Colon (tissue), 2 donors: ENCODE data around the gene ACTN3.

Experiments used
- FAIRE-seq: peaks from 2 replicates; lab custom pipeline; 2012; peaks lifted over from hg19 to GRCh38; lab: Jason Lieb, UNC
- donor health status: control.
- donor health status: control.

ACTN3 gene

DNA sequence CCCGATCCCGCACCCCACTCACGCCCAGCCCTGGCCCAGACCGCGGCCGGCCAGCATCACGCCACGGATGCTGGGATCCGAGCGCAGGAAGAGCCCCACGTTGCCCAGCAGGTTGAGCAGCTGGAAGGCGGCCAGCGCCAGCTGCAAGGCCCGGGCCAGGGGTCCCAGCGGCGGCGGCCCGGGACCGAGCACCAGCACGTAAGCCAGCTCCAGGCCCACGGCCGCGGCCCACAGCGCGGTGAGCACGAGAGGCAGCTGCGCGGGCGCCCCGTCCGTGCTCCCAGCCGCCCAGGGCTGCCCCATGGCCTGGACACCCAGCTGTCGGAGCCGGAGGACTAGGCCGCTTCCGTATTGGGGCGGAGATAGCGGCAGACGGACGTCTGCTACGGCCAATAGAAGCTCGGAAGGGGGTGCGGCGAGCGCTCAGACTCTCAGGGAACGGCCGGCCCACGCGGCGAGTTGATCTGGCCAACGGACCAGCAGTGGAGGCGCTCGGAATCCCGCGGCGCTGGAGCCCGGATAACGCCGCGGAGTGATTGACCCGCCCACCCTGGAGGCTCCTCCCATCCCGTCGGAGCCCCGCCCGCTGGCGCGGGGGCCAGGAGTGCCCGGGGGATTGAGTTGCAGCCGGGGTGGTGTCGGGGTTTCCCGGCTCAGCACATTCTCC lies 869 bp upstream of the ACTN3 start, which contains the start of gene ZDHHC24:
TSS of gene ZDHHC24 (minus strand) at position 348 of the 667 bp plus-strand sequence. CDS start at position 303, 45 bp downstream.
- FAIRE-seq, result no peak

DNA sequence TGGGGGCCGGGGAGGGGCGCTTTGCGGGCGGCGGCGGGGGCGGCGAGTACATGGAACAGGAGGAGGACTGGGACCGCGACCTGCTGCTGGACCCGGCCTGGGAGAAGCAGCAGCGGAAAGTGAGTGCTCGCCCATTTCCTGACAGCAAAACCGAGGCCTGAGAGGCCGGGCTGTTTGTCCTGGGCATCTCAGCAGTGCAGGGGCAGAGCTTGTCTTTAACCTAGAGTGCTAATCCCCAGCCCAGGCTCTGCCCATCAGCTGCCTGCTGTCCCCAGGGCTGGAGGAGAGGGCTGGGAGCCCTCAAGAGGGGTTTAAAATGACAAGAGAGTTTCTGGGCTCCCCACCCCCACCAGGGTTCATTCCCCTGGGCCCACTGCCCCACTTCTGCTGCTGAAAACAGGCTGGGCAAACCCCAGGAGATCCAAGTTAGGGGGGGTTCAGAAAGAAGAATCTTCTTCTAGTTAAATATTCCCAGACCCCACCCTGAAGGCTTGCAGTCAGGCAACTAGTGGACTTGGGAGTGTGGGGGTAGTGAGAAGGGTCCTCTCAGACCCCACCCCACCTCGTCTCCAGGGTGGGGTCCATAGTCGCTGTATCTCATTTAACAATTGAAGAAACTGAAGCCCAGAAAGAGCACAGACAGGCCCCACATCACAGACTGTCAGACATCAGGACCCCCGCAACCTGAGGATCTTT lies 411 bp downstream of the ACTN3 start:
- FAIRE-seq, result no peak

DNA sequence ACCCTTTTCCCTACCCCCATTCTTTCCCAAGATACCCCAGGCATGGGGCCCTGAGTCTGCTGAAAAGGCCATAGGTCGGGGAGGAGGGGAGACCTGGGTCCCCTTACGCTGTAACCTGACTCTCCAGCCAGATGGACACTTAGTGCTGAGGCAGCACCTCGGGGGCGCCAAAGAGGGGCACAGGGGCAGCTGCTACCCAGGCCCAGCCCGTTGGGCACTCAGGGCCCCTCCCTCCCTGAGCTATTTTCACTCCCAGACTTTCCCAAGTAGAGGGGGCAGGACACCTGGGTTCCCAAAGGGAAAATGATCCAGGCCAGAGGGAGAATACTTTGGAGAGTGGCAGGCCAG lies 933 bp downstream of the ACTN3 start:
- FAIRE-seq, result no peak

DNA sequence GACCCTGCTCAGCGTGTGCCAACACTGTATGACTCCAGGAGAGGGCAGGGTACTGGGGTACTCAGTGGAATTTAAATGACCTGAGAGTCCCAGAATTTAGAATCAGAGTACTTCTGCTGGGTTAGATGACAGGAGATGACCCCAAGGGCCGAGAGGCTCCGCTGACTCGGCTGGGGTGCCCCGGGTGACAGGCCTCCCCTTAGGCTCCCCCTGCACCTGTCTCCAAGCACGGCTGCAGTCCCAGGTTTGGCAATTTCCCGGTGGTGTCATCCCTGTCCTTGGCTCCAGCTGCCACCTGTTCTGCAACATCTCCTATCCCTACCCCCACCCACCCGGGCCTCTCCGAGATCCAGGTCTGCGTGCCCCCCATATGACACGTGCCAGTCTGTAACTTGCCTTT lies 1.3 kb downstream of the ACTN3 start:
- FAIRE-seq, result no peak

DNA sequence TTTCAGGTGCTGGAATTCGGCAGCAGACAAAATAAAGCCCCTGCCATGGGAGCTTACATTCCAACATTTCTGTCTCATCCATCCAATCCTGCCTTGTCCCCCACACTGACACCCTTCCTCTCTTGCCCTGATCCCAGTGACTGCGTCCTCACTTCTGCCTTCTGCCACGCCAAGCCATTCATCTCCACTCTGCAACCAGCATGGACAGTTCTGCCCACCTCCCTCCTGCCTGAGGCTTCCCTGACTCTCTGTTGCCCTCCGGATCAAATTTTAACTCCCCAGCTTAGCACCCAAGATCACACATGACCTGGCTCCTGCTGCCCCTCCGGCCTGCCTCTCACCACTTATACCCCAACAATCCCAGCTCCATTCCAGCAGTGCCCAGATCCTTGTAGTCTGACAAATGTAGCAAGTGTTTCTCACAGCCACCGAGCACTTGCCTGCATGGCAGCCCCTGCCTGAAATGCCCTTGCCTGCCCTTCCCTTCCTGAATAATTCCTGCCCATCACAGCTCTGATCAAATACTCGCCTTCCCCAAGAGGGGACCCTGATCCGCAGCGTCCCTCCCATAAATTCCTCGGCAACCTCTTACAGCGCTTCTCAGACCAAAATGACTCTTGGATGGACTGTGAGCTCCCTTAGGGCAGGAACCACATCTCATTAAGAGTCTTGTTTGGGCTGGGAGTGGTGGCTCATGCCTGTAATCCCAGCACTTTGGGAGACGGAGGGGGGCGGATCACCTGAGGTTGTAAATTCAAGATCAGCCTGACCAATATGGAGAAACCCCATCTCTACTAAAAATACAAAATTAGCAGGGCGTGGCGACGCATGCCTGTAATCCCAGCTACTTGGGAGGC lies 2.3 kb downstream of the ACTN3 start:
- no peak for FAIRE-seq

DNA sequence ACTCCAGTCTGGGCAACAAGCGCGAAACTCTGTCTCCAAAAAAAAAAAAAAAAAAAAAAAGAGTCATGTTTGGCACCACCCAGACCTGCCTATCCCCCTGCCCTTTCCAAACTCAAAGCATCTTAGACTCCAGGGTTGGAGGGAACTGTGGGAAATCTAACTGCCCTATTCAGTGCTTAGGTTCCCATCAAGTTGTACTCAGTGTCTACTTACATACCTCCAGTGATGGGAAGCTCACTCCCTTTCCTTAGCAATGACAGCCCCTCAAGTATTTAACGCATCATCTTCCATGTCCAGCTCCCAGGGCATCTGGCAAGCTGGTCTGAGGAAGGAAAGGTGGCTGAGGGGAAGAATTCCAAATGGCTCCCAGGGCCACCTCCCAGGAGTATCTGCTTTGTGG lies 3.0 kb downstream of the ACTN3 start:
- no peak for FAIRE-seq

DNA sequence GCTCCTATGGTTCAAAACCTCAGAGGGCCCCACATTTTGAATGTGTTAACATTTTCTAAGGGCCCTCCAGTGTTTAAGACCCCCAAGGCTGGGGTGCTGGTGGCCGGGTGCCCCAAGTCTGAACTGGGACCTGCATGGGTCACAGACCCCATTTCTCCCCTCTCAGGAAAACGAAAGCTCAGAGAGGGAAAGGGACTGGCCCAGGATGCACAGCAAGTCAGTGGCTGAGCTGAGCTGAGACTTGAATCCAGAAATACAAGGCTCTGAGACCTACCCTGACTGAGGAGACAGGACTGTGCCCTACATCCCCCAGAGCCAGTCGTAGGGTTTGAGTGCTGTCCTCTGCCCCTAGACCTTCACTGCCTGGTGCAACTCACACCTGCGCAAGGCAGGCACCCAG lies 4.2 kb downstream of the ACTN3 start:
- FAIRE-seq, result no peak

DNA sequence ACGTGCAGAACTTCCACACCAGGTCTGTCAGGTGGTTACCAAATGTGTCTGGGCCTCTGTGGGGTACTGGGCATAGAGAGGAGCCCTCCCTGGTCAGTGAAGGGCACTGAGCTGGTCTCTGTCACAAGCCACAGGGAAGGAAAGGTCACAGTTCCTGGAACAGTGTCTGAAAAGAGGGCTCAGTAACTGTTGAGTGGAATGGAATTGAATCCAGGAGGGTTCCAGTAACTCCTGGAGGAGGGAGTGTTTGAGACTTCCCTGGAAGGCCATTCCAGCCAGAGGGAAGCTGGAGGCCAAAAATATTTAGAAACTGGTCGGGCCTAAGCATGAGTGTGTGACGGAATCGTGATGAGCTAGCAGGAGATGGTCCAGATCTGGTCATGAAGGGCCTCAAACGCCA lies 7.9 kb downstream of the ACTN3 start:
- FAIRE-seq, result no peak

DNA sequence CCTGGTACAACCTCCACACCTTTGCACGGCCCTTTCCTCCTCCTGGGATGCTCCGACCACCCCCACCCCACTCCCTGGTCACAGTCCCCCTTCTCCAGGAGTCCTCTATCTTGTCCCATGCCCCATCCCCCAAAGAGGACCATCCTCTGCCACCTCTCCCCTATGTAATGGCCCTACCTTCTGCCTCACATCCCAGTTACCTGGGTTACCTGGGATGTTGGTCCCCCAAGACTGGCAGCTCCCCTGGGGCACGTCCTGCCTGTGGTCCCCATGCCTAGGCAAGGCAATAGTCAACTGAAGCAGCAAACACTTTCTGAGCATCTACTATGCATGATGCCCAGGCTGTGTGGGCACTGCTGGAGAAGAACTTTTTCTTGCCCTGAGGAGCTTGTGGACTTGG lies 8.7 kb downstream of the ACTN3 start:
- FAIRE-seq, result no peak

DNA sequence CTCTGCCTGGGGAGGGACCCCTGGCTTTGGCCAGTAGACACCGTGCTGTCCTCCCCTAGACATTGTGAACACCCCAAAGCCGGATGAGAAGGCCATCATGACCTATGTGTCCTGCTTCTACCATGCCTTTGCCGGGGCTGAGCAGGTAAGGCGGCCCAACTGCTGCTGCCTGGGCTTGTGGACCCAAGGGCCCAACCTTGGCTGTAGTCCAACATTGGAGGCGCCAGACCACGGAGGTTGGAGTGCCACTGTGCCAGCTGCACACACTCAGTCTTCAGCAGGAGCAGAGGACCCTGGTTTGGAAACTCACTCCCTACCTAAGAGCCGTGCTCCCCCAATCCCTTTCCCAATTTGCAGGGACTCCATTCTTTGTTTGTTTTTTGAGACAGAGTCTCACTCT lies 9.4 kb downstream of the ACTN3 start:
- FAIRE-seq, result no peak

DNA sequence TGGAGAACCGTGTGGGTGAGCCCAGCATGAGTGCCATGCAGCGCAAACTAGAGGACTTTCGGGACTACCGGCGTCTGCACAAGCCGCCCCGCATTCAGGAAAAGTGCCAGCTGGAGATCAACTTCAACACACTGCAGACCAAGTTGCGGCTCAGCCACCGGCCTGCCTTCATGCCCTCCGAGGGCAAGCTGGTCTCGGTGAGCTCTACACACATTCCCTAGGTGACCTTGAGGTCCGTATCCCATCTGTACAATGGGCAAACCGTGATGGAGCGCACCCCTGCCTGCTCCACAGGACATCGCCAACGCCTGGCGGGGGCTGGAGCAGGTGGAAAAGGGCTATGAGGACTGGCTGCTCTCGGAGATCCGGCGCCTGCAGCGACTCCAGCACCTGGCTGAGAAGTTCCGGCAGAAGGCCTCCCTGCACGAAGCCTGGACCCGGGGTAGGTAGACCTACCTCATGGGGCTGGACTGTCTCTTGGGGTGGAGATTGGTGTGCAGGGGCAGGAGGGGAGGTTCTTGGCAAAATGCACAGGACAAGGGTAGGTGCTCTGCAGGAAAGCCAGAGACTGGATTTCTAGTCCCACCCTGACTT lies 11.1 kb downstream of the ACTN3 start:
- no peak for FAIRE-seq

DNA sequence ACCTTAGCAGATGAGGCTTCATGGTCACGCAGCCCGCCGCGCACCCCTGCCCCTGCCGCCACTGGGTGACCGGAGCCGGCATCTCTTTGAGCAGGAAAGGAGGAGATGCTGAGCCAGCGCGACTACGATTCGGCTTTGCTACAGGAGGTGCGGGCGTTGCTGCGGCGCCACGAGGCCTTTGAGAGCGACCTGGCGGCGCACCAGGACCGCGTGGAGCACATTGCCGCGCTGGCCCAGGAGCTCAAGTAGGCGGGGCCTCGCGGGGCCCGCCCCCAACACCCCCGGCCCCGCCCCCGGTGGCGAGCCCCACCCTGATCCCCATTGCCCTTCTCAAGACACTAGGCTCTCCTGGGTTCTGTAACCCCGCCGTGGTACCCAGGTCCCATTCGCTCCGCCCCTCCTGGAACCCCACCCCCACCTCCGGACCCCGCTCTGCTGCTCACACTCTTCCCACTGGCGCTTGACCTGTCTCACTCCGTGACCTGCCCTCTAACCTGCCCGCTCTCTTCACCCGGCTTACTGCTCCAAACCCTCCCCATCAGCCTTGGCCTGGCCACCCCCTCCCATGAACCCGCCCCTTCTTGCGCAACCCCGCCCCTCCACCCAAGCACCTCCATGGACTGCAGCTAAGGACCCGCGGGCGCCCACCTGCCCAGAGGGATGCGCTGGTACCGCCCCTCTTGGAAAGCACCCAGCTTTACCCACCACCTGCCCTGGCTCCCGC lies 12.6 kb downstream of the ACTN3 start:
- no peak for FAIRE-seq

DNA sequence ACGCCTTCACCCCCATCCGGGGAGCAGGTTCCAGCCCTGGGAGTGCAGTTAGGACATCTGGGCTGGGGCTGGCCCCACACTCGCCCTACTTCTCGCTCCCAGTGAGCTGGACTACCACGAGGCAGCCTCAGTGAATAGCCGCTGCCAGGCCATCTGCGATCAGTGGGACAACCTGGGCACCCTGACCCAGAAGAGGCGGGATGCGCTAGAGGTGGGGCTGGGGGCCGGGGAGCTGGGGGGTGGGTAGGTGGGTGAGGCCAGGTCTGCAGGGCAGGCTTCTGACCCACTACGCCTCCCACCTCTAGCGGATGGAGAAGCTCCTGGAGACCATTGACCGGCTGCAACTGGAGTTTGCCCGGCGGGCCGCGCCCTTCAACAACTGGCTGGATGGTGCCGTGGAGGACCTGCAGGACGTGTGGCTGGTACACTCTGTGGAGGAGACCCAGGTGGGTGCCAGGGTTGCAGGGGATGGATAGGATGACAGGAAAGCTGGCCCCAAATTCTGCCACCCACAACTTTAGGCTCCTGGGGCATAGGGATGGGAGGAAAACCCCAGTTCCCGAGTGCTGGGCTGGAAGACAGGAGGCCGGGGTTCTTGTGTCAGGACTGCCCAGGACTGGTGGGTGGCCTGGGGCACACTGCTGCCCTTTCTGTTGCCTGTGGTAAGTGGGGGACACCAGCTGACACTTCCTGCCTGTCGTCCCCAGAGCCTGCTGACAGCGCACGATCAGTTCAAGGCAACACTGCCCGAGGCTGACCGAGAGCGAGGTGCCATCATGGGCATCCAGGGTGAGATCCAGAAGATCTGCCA lies 13.4 kb downstream of the ACTN3 start:
- no peak for FAIRE-seq

DNA sequence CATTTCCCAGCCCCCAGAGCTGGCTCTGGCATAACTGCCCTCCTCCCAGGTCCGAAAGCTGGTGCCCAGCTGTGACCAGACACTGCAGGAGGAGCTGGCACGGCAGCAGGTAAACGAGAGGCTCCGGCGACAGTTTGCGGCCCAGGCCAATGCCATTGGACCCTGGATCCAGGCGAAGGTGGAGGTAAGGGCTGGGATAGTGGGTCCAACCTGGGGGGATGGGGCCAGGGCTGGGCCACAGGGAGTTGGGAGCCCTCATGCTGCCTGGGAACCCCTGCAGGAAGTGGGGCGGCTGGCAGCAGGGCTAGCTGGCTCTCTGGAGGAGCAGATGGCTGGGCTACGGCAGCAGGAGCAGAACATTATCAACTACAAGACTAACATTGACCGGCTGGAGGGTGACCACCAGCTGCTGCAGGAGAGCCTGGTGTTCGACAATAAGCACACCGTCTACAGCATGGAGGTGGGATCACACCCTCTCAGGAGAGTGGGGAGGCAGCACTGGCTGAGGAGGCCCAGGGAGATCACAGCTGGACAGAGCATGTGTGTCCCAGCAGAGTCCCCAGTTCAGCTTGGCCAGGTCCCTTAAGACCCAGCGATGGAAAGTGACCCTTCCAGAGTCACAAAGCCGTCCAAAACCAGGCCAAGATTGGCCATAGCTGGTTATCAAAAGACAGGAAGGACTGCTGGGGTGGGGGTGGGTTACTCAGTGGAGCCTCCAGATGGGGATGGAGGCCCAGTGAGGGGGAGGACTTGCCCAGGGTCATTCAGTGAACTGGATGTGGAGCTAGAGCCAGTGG lies 14.7 kb downstream of the ACTN3 start:
- no peak for FAIRE-seq

DNA sequence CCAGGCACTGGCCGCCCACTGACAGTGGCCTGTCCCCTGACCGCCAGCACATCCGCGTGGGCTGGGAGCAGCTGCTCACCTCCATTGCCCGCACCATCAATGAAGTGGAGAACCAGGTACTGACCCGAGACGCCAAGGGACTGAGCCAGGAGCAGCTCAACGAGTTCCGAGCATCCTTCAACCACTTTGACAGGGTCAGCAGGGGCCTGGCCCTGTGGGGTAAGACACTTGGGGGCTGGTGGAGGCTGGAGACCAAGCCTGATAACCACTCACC lies 15.2 kb downstream of the ACTN3 start:
- no peak for FAIRE-seq

DNA sequence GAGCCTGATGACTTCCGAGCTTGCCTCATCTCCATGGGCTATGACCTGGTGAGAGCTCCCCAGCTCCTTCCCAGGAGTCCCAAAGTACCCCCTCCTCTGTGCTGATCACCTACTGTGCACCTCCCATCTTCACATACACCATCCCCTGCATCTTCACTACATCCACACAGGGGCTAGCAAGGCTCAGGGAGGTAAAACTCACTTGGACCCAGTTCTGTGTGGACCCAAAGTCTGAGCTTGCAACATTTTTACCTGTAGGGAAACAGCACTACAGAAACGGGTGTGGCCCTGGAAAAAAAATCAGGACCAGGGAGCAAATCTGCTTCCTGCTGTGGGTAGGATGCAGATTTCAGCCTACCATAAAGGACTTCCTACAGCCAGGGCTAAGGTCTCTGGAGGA lies 15.6 kb downstream of the ACTN3 start:
- FAIRE-seq, result no peak

DNA sequence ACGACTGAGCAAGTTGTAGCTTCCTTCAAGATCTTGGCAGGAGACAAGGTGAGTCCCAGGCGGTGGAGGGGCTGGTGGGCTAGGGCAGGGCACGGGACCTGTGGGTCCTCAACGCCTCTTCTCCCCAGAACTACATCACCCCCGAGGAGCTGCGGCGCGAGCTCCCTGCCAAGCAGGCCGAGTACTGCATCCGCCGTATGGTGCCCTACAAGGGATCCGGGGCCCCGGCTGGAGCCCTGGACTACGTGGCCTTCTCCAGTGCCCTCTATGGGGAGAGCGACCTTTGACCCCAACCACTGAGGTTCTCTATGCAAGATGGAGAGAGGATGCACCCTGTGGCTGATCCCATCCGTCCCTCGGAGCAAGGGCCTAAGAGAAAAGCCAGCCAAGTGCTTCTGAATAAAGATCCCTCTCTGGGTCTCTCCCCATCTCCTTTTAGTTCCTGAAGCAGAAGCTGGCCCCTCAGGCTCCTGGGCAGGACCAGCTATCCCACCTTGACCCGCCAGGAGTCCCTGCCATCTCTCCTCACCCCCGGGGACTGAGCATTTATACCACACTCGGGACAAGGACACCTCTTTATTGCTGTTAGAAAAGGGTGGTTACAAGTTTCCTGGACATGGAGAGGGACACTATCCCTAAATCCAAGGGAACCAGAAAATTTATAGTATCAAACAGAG lies 16.3 kb downstream of the ACTN3 start:
- no peak for FAIRE-seq

DNA sequence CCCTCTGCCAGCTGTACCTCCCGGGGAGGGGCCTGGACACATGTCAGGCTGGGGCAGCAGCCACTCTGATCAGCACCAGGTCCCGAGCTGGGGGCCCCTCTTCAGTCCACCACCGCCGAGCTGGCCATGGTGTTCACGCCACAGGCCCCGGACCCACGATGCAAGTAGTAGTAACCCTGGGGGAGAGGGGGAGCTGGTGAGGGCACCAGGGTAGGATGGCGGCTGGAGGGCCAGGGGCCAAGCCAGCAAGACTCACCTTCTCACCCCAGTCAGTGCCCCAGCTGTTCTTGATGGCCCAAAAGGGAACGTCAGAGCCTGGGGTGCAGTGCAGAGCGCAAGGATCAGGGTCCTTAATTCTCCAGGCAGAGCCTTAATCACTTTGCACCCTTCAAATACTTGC lies 17.1 kb downstream of the ACTN3 start:
- FAIRE-seq, result no peak

DNA sequence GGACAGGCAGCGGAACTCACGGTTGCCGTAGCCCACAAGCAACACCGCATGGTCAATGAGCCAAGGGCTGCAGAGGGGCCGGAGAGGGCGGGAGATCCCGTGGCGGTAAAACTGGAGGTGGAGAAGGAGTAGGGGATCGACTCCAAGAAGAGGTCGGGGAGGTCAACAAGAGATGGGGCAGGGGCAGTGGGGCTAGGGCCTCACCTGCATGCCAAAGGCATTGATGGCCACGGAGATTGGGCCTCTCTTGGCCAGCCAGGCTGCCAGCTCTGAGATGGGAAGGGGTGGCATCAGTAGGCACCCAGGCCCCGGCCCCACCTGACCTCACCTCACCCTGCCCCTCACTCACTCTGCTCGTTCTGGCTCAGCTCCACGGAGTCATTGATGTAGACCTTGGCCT lies 17.8 kb downstream of the ACTN3 start:
- FAIRE-seq, result no peak

DNA sequence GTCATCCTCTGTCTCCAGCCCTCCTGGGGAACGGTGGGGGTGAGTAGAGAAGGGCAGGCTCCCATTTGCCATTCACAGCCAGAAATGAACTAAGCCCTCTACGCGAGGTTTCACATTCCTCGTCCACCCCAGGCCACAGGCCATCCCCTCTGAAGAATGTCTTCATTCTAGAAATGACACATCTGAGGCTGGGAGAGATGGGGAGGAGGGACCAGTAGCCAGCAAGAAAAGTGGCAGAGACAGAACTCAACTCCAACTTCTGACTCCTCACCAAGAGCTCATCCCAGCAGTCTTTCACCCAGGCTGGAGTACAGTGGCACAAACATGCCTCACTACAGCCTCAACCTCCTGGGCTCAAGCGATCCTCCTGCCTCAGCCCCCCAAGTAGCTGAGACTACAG lies 18.3 kb downstream of the ACTN3 start:
- FAIRE-seq, result no peak
